Mesenchymal stem cell (in vitro differentiated cells and primary cell): Measurements from ENCODE around the gene TECPR2.

Experiments
- DNase-seq: peaks from one replicate; pipeline ENCODE4 v3.0.0-alpha.2; 2013
- H2AFZ ChIP-seq: one replicate; pipeline ENCODE4 v1.6.1; 2013; ENCODE audit warnings: low read depth, mild to moderate bottlenecking, control low read depth, inconsistent platforms, low read length, moderate library complexity
- H2AK5ac ChIP-seq: 2 replicates; pipeline ENCODE4 v1.6.1; 2013; ENCODE audit warnings: low read length, moderate library complexity, mild to moderate bottlenecking, inconsistent platforms; ENCODE audit not compliant: severe bottlenecking
- H2BK120ac ChIP-seq: one replicate; pipeline ENCODE4 v1.6.1; 2013; ENCODE audit warnings: low read depth, mild to moderate bottlenecking, inconsistent platforms, low read length, moderate library complexity
- H2BK12ac ChIP-seq, 2 experiments: one replicate each; pipeline ENCODE4 v1.6.1; 2013; ENCODE audit warnings: inconsistent platforms in 2 of 2, low read length in 2 of 2, mild to moderate bottlenecking in 2 of 2, moderate library complexity in 2 of 2, control low read depth in 1 of 2
- H2BK15ac ChIP-seq: one replicate; pipeline ENCODE4 v1.6.1; 2013; ENCODE audit warnings: mild to moderate bottlenecking, low read depth, inconsistent platforms; ENCODE audit not compliant: poor library complexity, severe bottlenecking
- H2BK5ac ChIP-seq: 2 replicates; pipeline ENCODE4 v1.6.1; 2013; ENCODE audit warnings: low read depth, mild to moderate bottlenecking, low read length, control low read depth, inconsistent platforms; ENCODE audit not compliant: poor library complexity, severe bottlenecking
- H3K14ac ChIP-seq, 2 experiments: one replicate each; pipeline ENCODE4 v1.6.1; 2013; ENCODE audit warnings: inconsistent platforms in 2 of 2, low read length in 2 of 2, control low read depth in 1 of 2, mild to moderate bottlenecking in 1 of 2, moderate library complexity in 1 of 2
- H3K18ac ChIP-seq, 2 experiments: one replicate each; pipeline ENCODE4 v1.6.1; 2013; ENCODE audit warnings: inconsistent platforms in 2 of 2, low read length in 2 of 2, control low read depth in 1 of 2, low read depth in 1 of 2, mild to moderate bottlenecking in 1 of 2
- H3K23ac ChIP-seq, 2 experiments: one replicate each; pipeline ENCODE4 v1.6.1; 2013; ENCODE audit warnings: inconsistent platforms in 2 of 2, low read length in 2 of 2, mild to moderate bottlenecking in 2 of 2, moderate library complexity in 2 of 2, control low read depth in 1 of 2
- H3K27ac ChIP-seq: 2 replicates; pipeline ENCODE4 v1.5.1; 2013; ENCODE audit warnings: mild to moderate bottlenecking, moderate library complexity, low read length, control low read depth, inconsistent platforms; ENCODE audit not compliant: poor library complexity, severe bottlenecking
- H3K27me3 ChIP-seq, 2 experiments: 2 replicates each; pipeline versions ENCODE4 v1.6.1 to v1.7.0; 2013; ENCODE audit warnings: low read length in 2 of 2, mild to moderate bottlenecking in 2 of 2, moderate library complexity in 2 of 2, control low read depth in 1 of 2, inconsistent platforms in 1 of 2; ENCODE audit not compliant: control insufficient read depth in 1 of 2, insufficient read depth in 1 of 2
- H3K36me3 ChIP-seq, 2 experiments: 2 replicates each; pipeline versions ENCODE4 v1.6.1 to v1.7.0; 2013; ENCODE audit warnings: low read length in 2 of 2, control low read depth in 1 of 2, inconsistent platforms in 1 of 2, low read depth in 1 of 2, mild to moderate bottlenecking in 1 of 2; ENCODE audit not compliant: insufficient read depth in 2 of 2, control insufficient read depth in 1 of 2
- H3K4ac ChIP-seq, 2 experiments: one replicate each; pipeline ENCODE4 v1.6.1; 2013; ENCODE audit warnings: inconsistent platforms in 2 of 2, low read length in 2 of 2, mild to moderate bottlenecking in 2 of 2, moderate library complexity in 2 of 2, control low read depth in 1 of 2, low read depth in 1 of 2
- H3K4me1 ChIP-seq: 2 replicates; pipeline ENCODE4 v1.6.1; 2013; ENCODE audit warnings: low read depth, low read length, control low read depth; ENCODE audit not compliant: control insufficient read depth, insufficient read depth
- H3K4me2 ChIP-seq: 2 replicates; pipeline ENCODE4 v1.6.1; 2013; ENCODE audit warnings: low read length, mild to moderate bottlenecking, inconsistent platforms; ENCODE audit not compliant: poor library complexity, severe bottlenecking
- H3K4me3 ChIP-seq, 2 experiments: 2 replicates each; pipeline versions ENCODE4 v1.5.1 to v1.7.0; 2013; ENCODE audit warnings: low read length in 2 of 2, mild to moderate bottlenecking in 2 of 2, control low read depth in 1 of 2, low read depth in 1 of 2; ENCODE audit not compliant: insufficient read depth in 1 of 2
- H3K79me1 ChIP-seq: replicated peaks from 2 replicates; pipeline ENCODE4 v1.6.1; 2013; ENCODE audit warnings: mild to moderate bottlenecking, control low read depth, low read length, inconsistent platforms; ENCODE audit not compliant: poor library complexity, severe bottlenecking
- H3K9ac ChIP-seq: 2 replicates; pipeline ENCODE4 v1.7.0; 2013; ENCODE audit warnings: mild to moderate bottlenecking, low read length, moderate library complexity
- H3K9me3 ChIP-seq: 2 replicates; pipeline ENCODE4 v1.7.0; 2013; ENCODE audit warnings: mild to moderate bottlenecking, low read length; ENCODE audit not compliant: control insufficient read depth
- H4K8ac ChIP-seq: one replicate; pipeline ENCODE4 v1.6.1; 2013; ENCODE audit warnings: inconsistent platforms, mild to moderate bottlenecking, low read length, moderate library complexity
- H4K91ac ChIP-seq: one replicate; pipeline ENCODE4 v1.6.1; 2013; ENCODE audit warnings: mild to moderate bottlenecking, low read length, inconsistent platforms
- WGBS: methylation state at CpG from one replicate; pipeline ENCODE4 v1.1.7; 2013; ENCODE audit warnings: mixed read lengths; 5-methylcytosine and 5-hydroxymethylcytosine counted together

TECPR2 gene

GRCh38 chr14:102362084-102362483 lies 657 bp upstream of the TECPR2 start:
- peak; percentile 58 for DNase-seq
- Histone ChIP-seq H2AK5ac (no peak overlapping the region), H3K36me3 (peaks cover 4 to 32% of the 10 kb centered on the region in 2 experiments), H3K9me3 (no peaks in the 10 kb centered on the region), H4K91ac (no peak overlapping the region), H3K27ac (peak overlapping the region; percentile 75), H2BK5ac (peak overlapping the region; percentile 49), H3K27me3 (no peaks in the 10 kb centered on the region), H2BK15ac (no peak overlapping the region), H3K4me2 (peak overlapping the region; percentile 81), H3K23ac (no peak overlapping the region), H3K18ac (peak overlapping the region in 1 of 2 experiments; percentile 18), H2BK12ac (no peak overlapping the region), H3K4me3 (peak overlapping the region; percentile 86 to 92), H3K79me1 (peaks cover 41% of the 10 kb centered on the region), H4K8ac (no peak overlapping the region), H2AFZ (peak overlapping the region; percentile 96), H3K4me1 (peaks cover 9% of the 10 kb centered on the region), H2BK120ac (no peak overlapping the region), H3K4ac (peak overlapping the region in 1 of 2 experiments; percentile 34), H3K14ac (peak overlapping the region in 1 of 2 experiments; percentile 55), H3K9ac (peak overlapping the region; percentile 93)
- 54% methylated on average over 4 of the region's 4 CpGs for WGBS

DNA sequence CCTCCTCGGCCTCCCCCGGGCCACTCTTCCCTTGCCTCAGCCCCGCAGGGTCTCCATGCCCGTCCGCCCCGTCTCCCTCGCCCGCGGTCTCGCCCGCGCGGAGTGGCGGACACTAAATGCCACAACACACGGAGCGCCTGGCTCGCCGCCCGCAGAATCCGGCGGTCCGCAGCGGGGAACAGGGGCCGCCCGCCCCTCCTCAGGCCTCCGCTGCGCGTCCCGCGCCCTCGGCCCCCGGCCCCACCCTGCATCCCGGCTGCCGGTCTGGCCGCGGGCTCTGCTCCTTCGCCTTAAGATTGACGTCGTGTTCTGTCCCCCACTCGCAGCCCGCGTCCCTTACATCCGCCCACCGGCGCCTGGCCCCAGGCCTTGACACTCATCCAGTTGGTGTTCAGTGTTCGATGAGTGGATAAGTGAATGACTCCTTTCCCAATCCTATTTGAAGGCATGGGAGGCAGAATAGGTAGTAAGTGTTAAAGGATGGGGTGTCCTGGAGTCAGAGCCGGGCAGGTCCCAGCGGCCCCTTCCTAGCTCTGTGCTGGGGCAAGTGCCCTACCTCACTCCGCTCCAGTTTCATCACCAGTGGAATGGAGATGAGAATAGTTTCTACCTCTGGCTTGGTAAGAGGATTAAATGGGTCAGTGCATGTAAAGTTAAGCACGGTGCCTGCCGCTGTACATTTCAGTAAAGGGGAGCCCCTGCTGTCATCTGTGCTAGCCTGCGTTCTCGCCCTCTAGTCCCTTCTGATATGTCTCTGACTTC lies 622 bp downstream of the TECPR2 start:
- H3K79me1 ChIP-seq: peaks cover 40% of the 10 kb centered on the region
- H3K4ac ChIP-seq: peak overlapping the region in 1 of 2 experiments; percentile 93
- H2BK12ac ChIP-seq: peak overlapping the region in 1 of 2 experiments; percentile 42
- H3K4me3 ChIP-seq: peak overlapping the region; percentile 86 to 92
- peak overlapping the region; percentile 92 for H4K8ac ChIP-seq
- H3K9ac ChIP-seq: peak overlapping the region; percentile 93
- peaks cover 4 to 19% of the 10 kb centered on the region in 2 experiments for H3K36me3 ChIP-seq
- peak overlapping the region; percentile 93 for H3K4me2 ChIP-seq
- peak overlapping the region; percentile 72 for H4K91ac ChIP-seq
- no peak overlapping the region for H2BK120ac ChIP-seq
- H3K9me3 ChIP-seq: no peaks in the 10 kb centered on the region
- 5% methylated on average over 51 of the region's 53 CpGs for WGBS
- no peak overlapping the region for H2BK5ac ChIP-seq
- peak overlapping the region; percentile 72 to 94 for H3K18ac ChIP-seq
- H2AFZ ChIP-seq: peak overlapping the region; percentile 85
- peak; percentile 56 for DNase-seq
- H2AK5ac ChIP-seq: no peak overlapping the region
- H3K23ac ChIP-seq: peak overlapping the region; percentile 46 to 100
- H3K27ac ChIP-seq: peak overlapping the region; percentile 4
- no peaks in the 10 kb centered on the region for H3K27me3 ChIP-seq
- peaks cover 9% of the 10 kb centered on the region for H3K4me1 ChIP-seq
- peak overlapping the region in 1 of 2 experiments; percentile 96 for H3K14ac ChIP-seq
- H2BK15ac ChIP-seq: peak overlapping the region; percentile 90

GRCh38 chr14:102370305-102370809 lies 7.6 kb downstream of the TECPR2 start:
- Histone ChIP-seq H3K14ac (no peak overlapping the region), H3K18ac (no peak overlapping the region), H3K4me3 (no peak overlapping the region), H4K91ac (peak overlapping the region; percentile 12), H4K8ac (no peak overlapping the region), H2BK12ac (no peak overlapping the region), H3K79me1 (peaks cover 30% of the 10 kb centered on the region), H3K4me2 (no peak overlapping the region), H3K27me3 (no peaks in the 10 kb centered on the region), H3K23ac (no peak overlapping the region), H2BK120ac (no peak overlapping the region), H2AK5ac (no peak overlapping the region), H3K4ac (no peak overlapping the region), H3K9ac (no peak overlapping the region), H3K36me3 (peaks cover 0 to 2% of the 10 kb centered on the region in 2 experiments), H3K9me3 (no peaks in the 10 kb centered on the region), H2BK15ac (no peak overlapping the region), H3K27ac (no peak overlapping the region), H2AFZ (no peak overlapping the region), H2BK5ac (no peak overlapping the region), H3K4me1 (peaks cover 3% of the 10 kb centered on the region)
- WGBS: 59% methylated on average over 11 of the region's 11 CpGs
- DNase-seq: peak; percentile 53

- no peak overlapping the region for H2BK15ac ChIP-seq
- no peaks in the 10 kb centered on the region for H3K9me3 ChIP-seq
- no peak overlapping the region for H2AK5ac ChIP-seq
- H2BK5ac ChIP-seq: no peak overlapping the region
- H3K23ac ChIP-seq: no peak overlapping the region
- H3K4me2 ChIP-seq: no peak overlapping the region
- H3K27me3 ChIP-seq: no peaks in the 10 kb centered on the region
- H3K4me3 ChIP-seq: no peak overlapping the region
- no peak overlapping the region for H2BK120ac ChIP-seq
- no peak overlapping the region for H4K91ac ChIP-seq
- H3K36me3 ChIP-seq: peaks cover 0 to 7% of the 10 kb centered on the region in 2 experiments
- H2BK12ac ChIP-seq: no peak overlapping the region
- peaks cover 3% of the 10 kb centered on the region for H3K4me1 ChIP-seq
- H3K4ac ChIP-seq: no peak overlapping the region
- no peak for DNase-seq
- H3K9ac ChIP-seq: no peak overlapping the region
- no peak overlapping the region for H3K18ac ChIP-seq
- H3K79me1 ChIP-seq: peaks cover 25% of the 10 kb centered on the region
- no peak overlapping the region for H3K14ac ChIP-seq
- 100% methylated on average over 2 of the region's 4 CpGs for WGBS
- no peak overlapping the region for H4K8ac ChIP-seq
- no peak overlapping the region for H2AFZ ChIP-seq
- no peak overlapping the region for H3K27ac ChIP-seq
These were observed 8.6 kb downstream of the TECPR2 start for GRCh38 chr14:102371361-102371760.
